Measurements from ENCODE around the gene DOK6. TPM values are rescaled to one million over a fixed set of nuclear protein-coding genes. Genes with fewer than 3 reads are reported as not detected.

DOK6 gene
- total RNA-seq, 1 experiment from 2014 or later = not detected

DNA sequence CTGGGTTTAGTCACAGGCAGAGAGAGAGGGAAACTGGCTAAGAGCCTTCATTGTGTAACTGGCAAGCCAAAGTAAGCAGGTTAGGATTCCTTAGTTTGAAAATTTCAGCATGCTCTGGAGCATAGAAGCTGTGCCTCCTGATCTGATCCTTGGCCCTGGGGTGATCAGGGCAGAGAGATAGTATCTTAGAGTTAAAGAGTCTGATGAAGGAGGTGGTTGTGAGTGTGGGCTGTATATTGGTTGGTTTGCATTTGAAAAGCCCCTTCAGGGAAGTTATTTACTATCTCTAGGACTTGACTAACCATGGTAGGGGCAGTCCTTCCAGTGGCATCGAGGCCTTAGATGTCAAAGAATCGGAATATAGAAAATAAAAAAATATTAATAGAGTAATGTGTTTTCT lies 316.9 kb downstream of the DOK6 start:
- Histone ChIP-seq H4K20me1 (ENCODE audit: low read length) (no peaks in the 10 kb centered on the region), H3K4me2 (ENCODE audit: low read length) (no peak overlapping the region), H3K36me3 (ENCODE audit: low read depth, low read length) (no peaks in the 10 kb centered on the region; the same call in 1 of the 2 replicates), H2AFZ (ENCODE audit: low read length) (no peak overlapping the region), H3F3A (ENCODE audit: low read length, unreplicated experiment) (no peaks in the 10 kb centered on the region), H3K9me3 (ENCODE audit: low read length) (peaks cover 23% of the 10 kb centered on the region; the same call in 1 of the 2 replicates), H3K4me1 (ENCODE audit: insufficient read depth, low read length) (no peaks in the 10 kb centered on the region), H3K27ac (ENCODE audit: low read length) (no peak overlapping the region), H3K79me2 (ENCODE audit: low read length) (no peaks in the 10 kb centered on the region), H3K9ac (ENCODE audit: low read length) (no peak overlapping the region), H3K4me3 (ENCODE audit: low read length) (no peak overlapping the region), H3K9me2 (replicated peaks; ENCODE audit: low read length) (no peaks in the 10 kb centered on the region), H3K27me3 (ENCODE audit: low read length) (no peaks in the 10 kb centered on the region)
- no TSS peak for BruUV-seq (replicated peaks)
- CTCF ChIA-PET = no interaction called here
- DNase-seq (no peak), ATAC-seq (no peak)
- TF ChIP-seq EZH2 (IDR thresholded peaks at IDR 0.05; ENCODE audit: low read length, unreplicated experiment) (no peak), EZH2phosphoT487 (IDR thresholded peaks at IDR 0.05; ENCODE audit: borderline replicate concordance, low read length) (no peak)
- TF ChIP-seq, protein P1, sequence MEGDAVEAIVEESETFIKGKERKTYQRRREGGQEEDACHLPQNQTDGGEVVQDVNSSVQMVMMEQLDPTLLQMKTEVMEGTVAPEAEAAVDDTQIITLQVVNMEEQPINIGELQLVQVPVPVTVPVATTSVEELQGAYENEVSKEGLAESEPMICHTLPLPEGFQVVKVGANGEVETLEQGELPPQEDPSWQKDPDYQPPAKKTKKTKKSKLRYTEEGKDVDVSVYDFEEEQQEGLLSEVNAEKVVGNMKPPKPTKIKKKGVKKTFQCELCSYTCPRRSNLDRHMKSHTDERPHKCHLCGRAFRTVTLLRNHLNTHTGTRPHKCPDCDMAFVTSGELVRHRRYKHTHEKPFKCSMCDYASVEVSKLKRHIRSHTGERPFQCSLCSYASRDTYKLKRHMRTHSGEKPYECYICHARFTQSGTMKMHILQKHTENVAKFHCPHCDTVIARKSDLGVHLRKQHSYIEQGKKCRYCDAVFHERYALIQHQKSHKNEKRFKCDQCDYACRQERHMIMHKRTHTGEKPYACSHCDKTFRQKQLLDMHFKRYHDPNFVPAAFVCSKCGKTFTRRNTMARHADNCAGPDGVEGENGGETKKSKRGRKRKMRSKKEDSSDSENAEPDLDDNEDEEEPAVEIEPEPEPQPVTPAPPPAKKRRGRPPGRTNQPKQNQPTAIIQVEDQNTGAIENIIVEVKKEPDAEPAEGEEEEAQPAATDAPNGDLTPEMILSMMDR (conservative IDR thresholded peaks at IDR 0.05; ENCODE audit: low read depth, low read length) = no peak
- intact Hi-C loops (cut with micrococcal nuclease) = no loop called here
- POLR2A ChIA-PET (ENCODE audit: unreplicated experiment) = no interaction called here

- no peaks in the 10 kb centered on the region for H3K9me2 ChIP-seq (replicated peaks; ENCODE audit: low read length)
- H2AFZ ChIP-seq (ENCODE audit: low read length) = no peak overlapping the region
- no peak overlapping the region for H3K9ac ChIP-seq (ENCODE audit: low read length)
- intact Hi-C loops (cut with micrococcal nuclease) = no loop called here
- H3K4me1 ChIP-seq (ENCODE audit: insufficient read depth, low read length) = no peaks in the 10 kb centered on the region
- no peaks in the 10 kb centered on the region for H4K20me1 ChIP-seq (ENCODE audit: low read length)
- no peak overlapping the region for H3K27ac ChIP-seq (ENCODE audit: low read length)
- no peak overlapping the region for H3K4me2 ChIP-seq (ENCODE audit: low read length)
- no peaks in the 10 kb centered on the region for H3F3A ChIP-seq (ENCODE audit: low read length, unreplicated experiment)
- DNase-seq = peak; percentile 6
- ChIA-PET CTCF (no interaction called here), POLR2A (ENCODE audit: unreplicated experiment) (no interaction called here)
- no peaks in the 10 kb centered on the region; the same call in 1 of the 2 replicates for H3K36me3 ChIP-seq (ENCODE audit: low read depth, low read length)
- no peak for TF ChIP-seq EZH2phosphoT487 (IDR thresholded peaks at IDR 0.05; ENCODE audit: borderline replicate concordance, low read length)
- no peak for TF ChIP-seq EZH2 (IDR thresholded peaks at IDR 0.05; ENCODE audit: low read length, unreplicated experiment)
- TF ChIP-seq, protein P1 (conservative IDR thresholded peaks at IDR 0.05; ENCODE audit: low read depth, low read length) = no peak
- no peaks in the 10 kb centered on the region for H3K27me3 ChIP-seq (ENCODE audit: low read length)
- no peak for ATAC-seq
- no peak overlapping the region for H3K4me3 ChIP-seq (ENCODE audit: low read length)
- peaks cover 23% of the 10 kb centered on the region; the same call in 1 of the 2 replicates for H3K9me3 ChIP-seq (ENCODE audit: low read length)
- H3K79me2 ChIP-seq (ENCODE audit: low read length) = no peaks in the 10 kb centered on the region
- BruUV-seq (replicated peaks) = no TSS peak
Measured at GRCh38 chr18:69718912-69719547, 318.3 kb downstream of the DOK6 start.

GRCh38 chr18:69720422-69720821 lies 319.7 kb downstream of the DOK6 start:
- H3K27ac ChIP-seq (ENCODE audit: low read length) = no peak overlapping the region

More at GRCh38 chr18:69720422-69720821, 319.7 kb downstream of the DOK6 start:
- no peaks in the 10 kb centered on the region for H3K79me2 ChIP-seq (ENCODE audit: low read length)
- H3K9me3 ChIP-seq (ENCODE audit: low read length) = peaks cover 23% of the 10 kb centered on the region; the same call in 1 of the 2 replicates
- no peaks in the 10 kb centered on the region for H4K20me1 ChIP-seq (ENCODE audit: low read length)
- H3K9me2 ChIP-seq (replicated peaks; ENCODE audit: low read length) = no peaks in the 10 kb centered on the region
- ChIA-PET CTCF (no interaction called here), POLR2A (ENCODE audit: unreplicated experiment) (no interaction called here)
- no peaks in the 10 kb centered on the region for H3K27me3 ChIP-seq (ENCODE audit: low read length)
- BruUV-seq (replicated peaks) = no TSS peak
- TF ChIP-seq, protein P1 (conservative IDR thresholded peaks at IDR 0.05; ENCODE audit: low read depth, low read length) = no peak
- TF ChIP-seq EZH2phosphoT487 (IDR thresholded peaks at IDR 0.05; ENCODE audit: borderline replicate concordance, low read length) = no peak
- TF ChIP-seq EZH2 (IDR thresholded peaks at IDR 0.05; ENCODE audit: low read length, unreplicated experiment) = no peak
- no peak overlapping the region for H2AFZ ChIP-seq (ENCODE audit: low read length)
- no peaks in the 10 kb centered on the region; the same call in 1 of the 2 replicates for H3K36me3 ChIP-seq (ENCODE audit: low read depth, low read length)
- H3K4me3 ChIP-seq (ENCODE audit: low read length) = no peak overlapping the region
- no peaks in the 10 kb centered on the region for H3K4me1 ChIP-seq (ENCODE audit: insufficient read depth, low read length)
- no peak overlapping the region for H3K9ac ChIP-seq (ENCODE audit: low read length)
- intact Hi-C loops (cut with micrococcal nuclease) = no loop called here
- no peak for ATAC-seq
- no peak for DNase-seq
- H3K4me2 ChIP-seq (ENCODE audit: low read length) = no peak overlapping the region
- no peaks in the 10 kb centered on the region for H3F3A ChIP-seq (ENCODE audit: low read length, unreplicated experiment)
